GM19043 (cell line): Measurements from ENCODE around the gene LSM2.
"Not testable (repeated sequence)": the region's sequence is repeated elsewhere in the genome, so short reads cannot be mapped to it uniquely, and the experiment has no call there.

Experiments used
- ATAC-seq: cut with Tn5 transposase; IDR thresholded peaks from one replicate; pipeline ENCODE4 v1.9.1; 2021; ENCODE audit warnings: low read depth; ENCODE audit not compliant: unreplicated experiment

The LSM2 gene

DNA sequence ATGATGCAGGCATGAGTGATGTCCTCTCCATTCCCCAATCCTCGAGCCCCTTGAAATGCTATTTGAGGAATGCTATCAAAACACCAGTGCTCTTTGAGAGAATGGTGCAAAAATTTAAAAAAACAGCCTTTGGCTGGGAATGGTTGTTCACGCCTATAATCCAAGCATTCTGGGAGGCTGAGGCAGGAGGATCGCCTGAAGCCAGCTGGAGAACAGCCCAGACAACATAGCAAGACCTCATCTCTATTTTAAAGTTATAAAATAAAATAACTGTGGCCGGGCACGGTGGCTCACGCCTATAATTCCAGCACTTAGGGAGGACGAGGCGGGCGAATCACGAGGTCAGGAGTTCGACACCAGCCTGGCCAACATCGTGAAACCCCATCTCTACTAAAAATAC is 7.0 kb downstream of the LSM2 start:
- no peak for ATAC-seq

DNA sequence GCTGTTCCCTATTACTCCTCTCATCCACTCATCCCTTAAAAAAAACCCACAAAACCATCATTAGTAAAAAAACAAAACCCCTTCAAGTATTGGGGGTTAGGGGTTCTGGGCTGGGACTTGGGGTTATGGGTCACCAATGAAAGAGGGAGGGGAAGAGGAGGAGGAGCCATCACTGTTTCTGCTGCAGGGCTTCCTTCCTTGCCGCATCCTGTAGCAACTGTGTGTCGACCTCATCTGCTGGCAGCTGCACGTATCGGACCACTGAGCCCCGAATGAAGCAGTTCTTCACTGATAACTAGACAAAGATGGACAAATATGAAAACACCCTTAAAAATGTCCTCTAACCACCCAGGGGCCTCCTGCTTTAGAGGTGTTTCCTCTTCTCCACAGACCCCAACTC is 9.2 kb downstream of the LSM2 start:
- ATAC-seq: no peak

DNA sequence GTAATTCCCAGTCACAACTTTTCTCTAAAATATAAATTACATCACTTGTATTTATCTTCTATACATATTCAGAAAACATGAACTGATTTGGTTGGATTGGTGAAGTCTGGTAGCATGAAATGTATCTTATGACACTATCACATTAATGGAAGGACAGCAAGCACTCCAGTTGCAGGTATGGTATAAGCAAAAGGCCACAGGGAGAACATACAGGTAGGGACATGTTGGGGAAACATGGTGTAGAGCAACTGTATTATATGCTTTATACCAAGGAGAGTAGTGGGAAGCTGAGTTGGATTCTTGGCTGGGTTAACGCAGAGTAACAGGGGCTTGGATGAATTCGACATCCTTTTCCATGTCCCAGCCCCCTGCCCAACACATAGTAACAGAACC is 9.8 kb downstream of the LSM2 start:
- no peak for ATAC-seq

DNA sequence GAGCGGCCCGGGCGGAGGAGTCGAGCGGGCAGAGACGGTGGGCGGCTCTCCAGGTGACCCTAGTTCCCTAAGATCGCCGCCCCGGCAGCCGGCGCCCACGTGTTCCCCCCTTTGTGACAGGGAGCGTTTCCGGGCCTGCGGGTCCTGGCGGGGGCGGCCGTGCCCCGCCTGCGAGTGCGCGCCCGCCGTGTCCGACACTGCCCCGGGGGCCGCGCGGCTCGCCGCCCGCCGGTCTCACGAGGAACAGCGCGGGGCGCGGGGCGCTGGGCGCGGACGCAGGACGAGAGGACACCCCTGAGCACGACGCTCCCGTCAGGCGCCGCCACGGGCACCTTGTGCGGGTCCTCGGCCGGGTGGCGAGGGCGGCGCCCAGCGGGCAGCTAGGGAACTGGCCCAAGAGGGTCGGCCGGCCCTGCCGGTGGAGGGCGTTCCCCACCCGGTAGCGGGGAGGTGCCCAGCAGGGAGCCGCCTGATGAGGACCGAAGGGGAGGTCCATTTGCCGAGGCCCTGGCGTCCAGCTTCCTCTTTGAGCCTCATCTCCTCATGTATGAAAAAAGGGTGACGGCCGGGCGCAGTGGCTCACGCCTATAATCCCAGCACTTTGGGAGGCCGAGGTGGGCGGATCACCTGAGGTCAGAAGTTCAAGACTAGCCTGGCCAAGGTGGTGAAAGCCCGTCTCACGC is 11.0 kb downstream of the LSM2 start, which contains the start of gene VARS1:
Gene VARS1 (minus strand): TSS at position 137 of the 683 bp plus-strand sequence. CDS start 535 bp downstream, outside the sequence.
- ATAC-seq: no peak

DNA sequence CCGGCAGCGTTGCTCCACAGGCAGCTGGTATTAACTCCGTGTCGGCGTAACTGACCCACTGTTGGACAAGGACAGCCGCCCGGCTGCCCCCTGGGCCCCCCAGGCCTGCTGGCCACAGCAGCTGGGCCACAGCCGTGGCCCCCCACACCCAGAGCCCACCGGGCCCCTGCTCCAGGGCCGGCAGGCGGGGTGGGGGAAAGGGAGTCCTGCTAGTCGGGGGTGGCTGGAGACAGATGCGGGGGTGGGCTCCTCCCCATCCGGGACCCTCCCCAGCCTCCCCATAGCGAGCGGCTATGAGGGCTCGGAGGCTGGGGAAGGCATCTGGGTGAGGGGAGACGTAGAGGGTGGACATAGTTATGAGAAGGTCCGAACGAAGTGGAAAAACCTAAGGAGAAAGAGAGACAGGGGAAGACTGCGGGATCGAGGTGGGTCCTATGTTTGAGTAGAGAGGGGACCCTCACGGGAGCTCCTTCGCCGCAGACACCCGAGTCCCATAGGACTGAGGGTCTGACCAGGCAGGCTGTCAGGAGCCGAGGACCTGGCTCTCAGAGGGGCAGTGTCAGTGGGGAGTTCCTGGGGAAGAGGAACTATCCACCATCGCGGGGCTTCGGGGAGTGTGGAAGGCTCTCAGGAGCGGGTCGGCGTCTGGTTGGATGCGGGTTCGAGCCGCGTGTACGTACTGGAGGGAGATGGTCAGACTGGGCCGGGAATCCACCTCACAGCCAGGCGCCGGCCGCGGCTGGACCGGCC is 11.7 kb downstream of the LSM2 start:
- ATAC-seq: no peak

DNA sequence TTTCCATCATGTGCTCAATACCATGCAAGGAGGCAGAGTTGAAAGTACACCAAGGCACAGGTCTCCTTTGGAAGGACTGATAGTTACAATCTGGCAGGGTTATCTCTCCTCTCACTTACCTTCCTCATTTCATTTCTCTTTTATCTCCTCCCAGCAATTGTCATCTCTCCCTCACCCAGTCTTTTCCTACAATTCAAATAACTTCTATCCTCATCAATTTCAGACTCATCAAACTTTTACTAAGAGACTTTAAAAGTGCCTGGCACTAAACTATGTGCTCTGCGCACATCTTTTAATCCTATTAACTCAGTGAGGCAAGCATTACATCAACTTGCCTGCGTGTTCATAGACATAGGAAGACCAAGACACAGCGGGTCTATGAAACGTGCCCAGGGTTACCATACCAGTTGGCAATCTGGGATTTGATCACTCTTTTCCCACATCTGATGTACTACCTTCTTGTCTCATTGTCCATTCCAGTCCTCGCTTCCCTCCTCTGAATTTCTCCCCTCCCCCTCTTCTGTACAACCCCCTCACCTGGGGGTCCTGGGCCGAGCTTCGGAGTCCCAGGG is 12.4 kb downstream of the LSM2 start:
- no peak for ATAC-seq

DNA sequence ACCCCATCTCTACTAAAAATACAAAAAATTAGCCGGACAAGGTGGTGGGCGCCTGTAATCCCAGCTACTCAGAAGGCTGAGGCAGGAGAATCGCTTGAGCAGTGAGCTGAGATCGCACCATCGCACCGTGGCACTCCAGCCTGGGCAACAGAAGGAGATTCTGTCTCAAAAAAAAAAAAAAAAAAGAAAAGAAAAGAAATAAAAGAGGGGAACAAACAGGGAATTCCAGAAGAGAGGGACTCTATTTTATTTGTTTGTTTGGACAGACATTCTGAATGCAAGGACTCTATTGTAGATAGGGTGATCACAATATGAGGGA is 12.9 kb downstream of the LSM2 start:
- ATAC-seq: not testable (repeated sequence)

DNA sequence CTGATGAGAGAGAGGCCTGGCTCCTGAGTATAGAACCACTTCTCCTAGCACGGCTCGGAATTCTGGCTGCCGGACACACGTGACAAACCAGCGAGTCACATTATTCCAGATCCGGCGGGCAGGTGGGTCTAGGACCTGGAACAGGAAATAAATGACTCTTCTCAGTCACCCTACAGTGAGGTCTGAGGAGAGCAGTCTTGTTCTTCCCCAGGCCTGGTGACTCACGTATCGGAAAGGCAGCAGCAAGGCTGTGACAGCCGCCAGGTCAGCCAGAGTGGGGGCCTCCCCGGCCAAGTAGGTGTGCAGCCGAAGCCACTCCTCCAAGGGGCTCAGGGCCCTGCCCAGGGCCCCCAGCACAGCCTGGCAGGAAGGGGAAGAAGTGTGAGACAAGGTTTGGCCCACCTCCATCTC is 14.0 kb downstream of the LSM2 start:
- no peak for ATAC-seq

DNA sequence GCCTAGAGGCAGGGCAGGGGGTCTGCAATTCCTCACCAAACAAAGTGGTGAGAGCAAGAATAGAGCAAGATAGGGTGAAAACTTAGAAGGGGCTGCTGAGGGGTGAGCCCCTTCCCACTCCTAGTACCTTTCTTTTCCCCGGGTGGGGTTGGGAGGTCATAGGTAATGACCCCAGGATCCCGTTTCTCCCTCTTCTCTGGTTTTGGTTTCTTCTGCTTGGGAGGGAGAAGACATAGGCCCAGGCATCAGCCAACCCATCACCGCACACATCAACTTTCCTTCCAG is 14.7 kb downstream of the LSM2 start:
- ATAC-seq: no peak

DNA sequence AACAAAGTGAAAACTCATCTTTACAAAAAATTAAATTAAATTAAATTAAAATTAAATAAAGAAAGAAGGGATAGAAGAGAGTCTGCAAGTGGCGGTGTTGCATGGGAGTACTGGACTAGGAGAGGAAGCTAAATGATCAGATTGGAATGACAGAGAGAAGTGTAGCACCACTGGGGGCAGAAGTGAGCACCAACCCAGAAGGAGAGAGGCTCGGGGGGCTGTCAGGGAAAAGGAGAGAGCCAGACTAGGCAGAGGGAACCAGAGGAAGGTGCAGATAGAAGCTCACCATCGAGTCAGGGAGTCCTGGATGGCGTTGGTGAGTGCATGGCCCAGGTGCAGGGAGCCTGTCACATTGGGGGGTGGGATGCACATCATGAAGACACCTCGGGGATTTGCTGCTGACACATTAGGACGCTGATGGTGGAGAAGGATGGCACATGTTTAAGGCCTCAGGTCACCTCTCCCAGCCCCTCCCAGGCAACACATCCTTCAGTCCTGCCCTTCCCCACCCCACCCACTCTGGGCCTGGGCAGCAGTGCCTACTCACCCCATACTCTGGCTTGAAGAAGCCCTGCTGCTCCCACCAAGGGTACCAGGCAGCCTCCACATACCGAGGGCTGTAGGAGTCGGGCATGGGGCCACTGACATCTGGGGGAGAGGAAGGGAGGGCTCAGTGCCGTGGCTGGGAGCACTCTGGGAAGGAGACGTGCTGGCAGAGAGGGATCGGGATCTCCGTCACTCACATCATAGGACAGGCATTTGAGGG is 15.3 kb downstream of the LSM2 start:
- ATAC-seq: no peak

DNA sequence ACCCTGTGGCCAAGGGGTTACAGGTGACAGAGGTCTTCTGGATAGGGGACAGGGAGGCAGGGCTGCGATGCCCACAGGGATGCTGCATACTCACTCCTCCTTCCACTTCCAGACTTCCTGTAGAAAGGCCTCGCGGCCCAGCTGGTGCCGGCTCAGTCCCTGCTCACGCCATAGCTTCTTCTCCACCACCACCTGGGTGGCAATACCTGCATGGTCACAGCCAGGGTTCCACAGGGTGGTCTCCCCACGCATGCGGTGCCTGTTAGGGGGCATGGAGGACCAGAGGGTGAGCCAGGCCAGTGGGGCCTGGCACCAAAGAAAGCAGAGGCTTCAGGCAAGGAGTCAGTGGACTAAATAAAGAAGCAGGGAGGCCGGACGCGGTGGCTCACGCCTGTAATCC is 21.3 kb downstream of the LSM2 start:
- no peak for ATAC-seq

DNA sequence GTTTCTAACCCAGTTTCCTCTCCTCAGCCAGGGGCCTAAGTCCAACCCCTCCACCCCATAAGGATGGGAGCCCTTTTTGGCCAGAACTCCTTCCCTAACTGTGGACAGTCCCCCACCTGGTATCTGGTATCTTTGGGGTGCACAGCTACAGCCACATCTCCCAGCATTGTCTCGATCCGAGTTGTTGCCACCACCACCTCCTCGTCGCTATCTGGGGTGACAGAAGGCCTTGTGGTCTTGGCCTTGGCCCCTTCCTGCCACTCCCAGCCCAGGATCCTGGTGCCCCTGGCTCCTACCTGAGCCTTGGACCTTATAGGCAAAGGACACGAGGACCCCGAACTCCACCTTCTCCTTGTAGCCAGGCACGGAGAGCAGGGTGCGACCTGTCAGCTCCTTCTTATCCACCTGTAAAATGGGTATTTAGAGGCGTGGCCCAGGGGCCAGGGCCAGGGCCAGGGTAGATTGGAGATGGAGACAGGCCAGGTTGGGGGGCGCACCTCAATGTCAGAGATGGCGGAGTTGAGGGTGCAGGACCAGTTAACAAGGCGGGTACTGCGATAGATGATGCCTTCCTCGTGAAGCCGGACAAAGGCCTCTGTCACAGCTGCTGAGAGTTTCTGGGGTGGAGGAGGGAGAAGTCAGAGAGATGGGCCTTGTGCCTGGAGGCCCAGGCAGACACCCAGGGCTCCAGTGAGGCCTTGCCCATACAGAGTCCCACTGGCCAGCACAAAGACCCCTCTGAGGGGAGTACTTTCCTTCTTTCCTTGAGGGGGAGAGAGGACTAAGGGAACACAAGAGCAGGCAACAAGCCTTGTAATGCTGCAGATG is 22.5 kb downstream of the LSM2 start:
- no peak for ATAC-seq

DNA sequence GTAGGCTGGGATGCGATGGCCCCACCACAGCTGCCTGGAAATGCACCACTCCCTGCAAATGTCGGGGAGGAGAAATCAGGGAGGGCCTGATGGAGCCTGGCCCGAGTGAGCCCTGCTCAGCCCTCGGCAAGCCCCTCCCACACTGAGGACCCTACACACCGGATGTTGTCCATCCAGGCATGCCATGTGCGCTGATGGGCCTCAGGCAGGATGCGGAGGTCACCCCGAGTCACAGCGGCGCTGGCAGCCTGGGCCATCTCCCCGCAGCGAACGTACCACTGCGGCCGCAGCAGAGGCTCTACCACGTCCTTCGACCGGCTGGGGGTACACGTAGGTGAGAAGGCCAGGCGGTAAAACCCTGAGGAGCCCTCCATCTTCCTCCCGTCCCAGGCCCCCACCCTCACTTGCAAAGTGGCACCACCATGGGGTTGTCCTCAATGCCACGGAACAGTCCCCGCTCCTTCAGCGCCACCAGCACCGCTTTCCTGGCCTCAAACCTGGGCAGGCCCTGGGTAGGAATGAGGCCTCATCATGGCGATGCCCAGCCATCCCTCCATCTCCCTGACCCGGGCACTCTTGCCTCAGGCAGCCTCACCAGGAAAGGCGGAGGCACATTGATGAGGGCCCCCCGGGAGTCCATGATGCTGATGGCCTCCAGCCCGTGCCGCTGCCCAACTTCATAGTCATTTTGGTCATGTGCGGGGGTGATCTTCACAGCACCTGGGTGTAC is 24.5 kb downstream of the LSM2 start:
- no peak for ATAC-seq

DNA sequence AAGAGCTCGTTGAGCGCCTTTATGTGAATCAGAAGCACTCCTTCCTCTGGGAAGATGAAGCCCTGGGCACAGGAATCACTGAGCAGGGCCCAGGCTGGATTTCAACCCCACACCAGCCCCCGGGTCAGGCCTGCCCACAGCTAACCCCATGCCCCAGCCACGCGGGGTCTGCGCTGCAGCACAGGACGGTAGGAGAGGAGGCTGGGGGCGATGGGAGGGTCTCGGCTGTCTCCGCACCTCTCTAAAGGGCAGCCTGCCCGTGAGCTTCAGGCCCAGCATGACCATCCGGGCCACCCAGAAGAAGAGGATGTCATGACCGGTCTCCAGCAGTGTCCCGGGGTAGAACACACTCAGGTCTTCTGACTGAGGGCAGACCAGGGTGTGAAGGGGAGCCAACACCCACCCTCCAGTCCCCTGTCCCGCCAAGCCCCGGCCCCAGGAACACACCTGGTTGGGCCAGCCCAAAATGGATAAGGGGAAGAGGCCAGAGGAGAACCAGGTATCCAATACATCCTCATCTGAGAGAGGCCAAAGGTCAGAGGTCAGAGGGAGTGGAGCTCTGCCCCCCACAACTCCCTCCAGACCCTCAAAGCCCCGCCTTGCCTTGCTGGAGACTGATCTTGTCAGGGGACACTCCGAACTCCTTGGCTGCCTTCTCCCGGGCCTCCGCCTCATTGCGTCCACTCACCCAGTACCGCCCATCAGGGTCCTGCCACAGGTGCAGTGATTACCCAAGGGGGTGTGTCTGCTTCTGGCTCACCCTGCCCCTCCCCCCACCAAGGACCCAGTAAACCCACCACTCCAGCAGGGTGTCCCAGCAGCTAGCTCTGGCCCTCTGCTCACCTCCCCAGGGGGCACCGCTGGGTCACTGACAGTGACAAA is 25.3 kb downstream of the LSM2 start:
- ATAC-seq: no peak

DNA sequence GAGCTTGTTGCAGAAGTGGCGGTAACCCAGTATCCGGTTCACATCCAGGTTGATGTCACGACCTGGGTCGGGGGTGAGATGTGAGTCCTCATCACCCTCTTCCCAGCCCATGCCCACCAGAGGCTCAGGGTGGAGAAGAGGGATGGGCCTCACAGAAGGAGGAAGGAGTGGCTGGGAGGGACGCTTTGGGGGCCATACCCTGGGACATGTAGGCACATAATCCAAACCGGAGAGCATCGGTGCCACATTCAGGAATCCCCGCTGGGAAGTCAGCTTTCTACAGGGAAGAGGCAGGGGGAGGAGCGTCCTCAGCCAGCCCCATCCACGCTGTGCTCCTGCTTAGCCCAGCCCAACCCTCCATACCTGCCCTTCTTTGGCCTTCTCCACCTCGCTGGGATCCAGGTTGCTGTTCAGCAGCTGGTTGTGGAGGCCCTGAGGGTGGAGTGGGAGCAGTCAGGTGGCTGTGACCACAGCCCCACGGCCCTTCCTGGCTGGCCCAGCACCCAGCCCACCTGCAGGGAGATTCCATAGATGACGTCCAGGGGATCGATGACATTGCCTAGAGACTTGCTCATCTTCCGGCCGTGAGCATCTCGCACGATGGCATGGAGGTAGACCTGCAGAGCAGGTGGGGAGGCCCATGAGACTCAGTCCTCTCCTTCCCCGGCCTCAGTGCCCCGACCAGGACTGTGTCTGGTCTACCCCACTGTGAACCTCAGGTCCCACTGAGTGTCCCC is 26.1 kb downstream of the LSM2 start:
- ATAC-seq: no peak

DNA sequence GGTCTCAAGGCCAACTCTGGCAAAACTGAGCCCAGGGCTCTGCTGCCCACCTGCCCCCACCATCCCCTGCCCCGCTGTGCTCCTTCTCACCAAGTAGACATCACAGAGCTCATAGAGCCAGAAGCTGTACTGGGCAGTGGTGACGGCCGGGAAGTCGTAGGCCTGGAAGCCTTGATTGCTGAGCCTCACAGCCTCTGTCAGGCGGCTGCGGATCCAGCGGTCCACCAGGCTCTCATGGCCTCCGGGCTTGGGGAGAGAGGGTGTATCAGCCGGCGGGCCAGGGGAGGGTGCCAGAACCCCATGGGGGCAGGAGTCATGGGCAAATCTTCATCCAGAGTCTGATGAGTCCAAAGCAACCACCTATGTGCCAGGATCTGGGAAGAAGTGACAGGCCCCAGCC is 26.9 kb downstream of the LSM2 start:
- ATAC-seq: no peak

DNA sequence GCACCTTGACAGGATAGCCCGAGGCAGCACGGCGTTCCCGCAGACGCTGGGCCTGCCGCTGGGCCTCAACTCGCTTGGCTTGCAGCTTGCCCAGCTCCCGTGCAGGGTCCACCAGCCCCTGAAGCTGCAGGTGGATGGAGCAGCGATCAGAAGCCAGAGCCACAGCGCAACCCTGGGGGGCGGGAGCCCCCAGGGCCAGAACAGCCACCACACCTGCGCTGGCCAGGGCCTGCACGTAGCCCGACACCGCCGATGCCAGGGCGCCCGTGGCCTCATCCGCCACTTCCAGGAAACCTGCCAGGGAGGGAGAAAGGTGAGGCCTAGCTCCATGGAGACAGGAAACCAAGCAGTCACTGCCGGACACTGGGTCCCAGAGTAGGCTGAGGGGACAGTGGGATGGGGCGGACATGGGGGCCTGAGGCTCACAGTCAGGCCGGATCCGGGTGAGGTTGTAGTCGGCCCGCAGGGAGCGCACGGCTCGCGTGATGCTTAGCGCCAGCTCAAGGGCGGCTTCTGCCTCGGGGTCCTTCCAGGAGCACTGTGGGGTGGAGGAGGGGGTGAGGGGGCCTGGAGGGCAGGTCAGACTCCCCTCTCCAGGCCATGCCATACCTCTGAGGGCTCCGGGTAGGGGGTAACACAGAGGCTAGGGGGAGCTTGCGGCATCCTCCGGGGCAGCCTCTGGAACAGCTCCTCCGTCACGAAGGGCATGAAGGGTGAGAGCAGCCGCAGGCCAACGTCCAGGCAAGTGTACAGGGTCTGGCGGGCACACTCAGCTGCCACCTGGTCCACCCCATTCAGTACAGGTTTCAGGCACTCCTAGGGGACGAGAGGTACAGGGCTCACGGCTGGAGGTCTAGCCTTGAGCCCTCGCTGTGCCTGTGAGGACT is 27.5 kb downstream of the LSM2 start:
- ATAC-seq: no peak
